Measurements from ENCODE around the gene PCYT2.

Gene PCYT2

DNA sequence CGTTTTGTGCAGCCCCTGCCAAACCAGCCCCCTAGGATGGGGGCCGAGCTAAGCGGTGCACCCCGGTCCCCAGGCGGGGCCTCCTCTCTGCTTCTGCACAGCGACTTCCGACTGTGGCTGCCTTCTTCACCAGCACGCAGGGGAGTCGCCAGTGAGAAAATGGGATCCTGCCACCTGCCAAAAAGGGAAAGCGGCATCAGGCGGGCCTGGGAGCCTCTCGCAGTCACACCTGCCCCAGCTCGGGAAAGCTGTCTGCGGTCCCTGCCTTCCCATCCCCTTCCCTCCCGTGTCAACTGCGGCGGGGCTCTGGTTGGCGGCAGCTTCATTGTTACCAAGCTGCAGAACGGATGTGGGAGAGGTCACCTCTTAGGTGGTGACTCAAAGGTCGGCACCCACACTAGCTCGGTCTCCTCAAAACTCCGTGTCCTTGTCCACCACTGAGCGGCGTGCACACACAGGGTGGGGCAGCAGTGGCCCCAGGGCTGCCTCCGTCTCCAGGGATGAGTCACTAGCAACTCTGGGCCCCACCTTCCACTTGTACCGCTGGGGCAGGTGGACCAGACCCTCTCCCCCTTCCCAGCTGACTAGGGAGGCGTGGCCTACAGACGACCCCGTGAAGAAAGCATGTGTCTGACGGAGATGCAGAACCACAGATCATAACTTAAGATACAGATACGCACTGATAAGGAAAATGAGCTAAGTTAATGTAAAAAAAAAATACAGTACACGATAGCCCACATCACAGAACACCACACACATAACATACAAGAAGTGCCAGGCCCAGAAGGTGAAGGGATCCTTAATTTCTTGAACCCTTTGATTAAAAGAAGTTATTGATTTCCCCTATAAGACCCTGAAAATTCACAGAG is 1.5 kb upstream of the PCYT2 start:
- Histone ChIP-seq H3K4me3 (replicated peaks; ENCODE audit: low read depth, low read length) (no peak overlapping the region), H3K36me3 (ENCODE audit: control insufficient read depth, insufficient read depth, low read length) (peaks cover 33% of the 10 kb centered on the region), H3K27me3 (replicated peaks; ENCODE audit: control insufficient read depth, insufficient read depth, low read length) (no peaks in the 10 kb centered on the region)
- TF ChIP-seq, protein P1, sequence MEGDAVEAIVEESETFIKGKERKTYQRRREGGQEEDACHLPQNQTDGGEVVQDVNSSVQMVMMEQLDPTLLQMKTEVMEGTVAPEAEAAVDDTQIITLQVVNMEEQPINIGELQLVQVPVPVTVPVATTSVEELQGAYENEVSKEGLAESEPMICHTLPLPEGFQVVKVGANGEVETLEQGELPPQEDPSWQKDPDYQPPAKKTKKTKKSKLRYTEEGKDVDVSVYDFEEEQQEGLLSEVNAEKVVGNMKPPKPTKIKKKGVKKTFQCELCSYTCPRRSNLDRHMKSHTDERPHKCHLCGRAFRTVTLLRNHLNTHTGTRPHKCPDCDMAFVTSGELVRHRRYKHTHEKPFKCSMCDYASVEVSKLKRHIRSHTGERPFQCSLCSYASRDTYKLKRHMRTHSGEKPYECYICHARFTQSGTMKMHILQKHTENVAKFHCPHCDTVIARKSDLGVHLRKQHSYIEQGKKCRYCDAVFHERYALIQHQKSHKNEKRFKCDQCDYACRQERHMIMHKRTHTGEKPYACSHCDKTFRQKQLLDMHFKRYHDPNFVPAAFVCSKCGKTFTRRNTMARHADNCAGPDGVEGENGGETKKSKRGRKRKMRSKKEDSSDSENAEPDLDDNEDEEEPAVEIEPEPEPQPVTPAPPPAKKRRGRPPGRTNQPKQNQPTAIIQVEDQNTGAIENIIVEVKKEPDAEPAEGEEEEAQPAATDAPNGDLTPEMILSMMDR (IDR thresholded peaks at IDR 0.05; ENCODE audit: insufficient read depth, low read length, poor library complexity, severe bottlenecking): no peak
- DNase-seq (ENCODE audit: extremely low read depth, insufficient read length): no peak

DNA sequence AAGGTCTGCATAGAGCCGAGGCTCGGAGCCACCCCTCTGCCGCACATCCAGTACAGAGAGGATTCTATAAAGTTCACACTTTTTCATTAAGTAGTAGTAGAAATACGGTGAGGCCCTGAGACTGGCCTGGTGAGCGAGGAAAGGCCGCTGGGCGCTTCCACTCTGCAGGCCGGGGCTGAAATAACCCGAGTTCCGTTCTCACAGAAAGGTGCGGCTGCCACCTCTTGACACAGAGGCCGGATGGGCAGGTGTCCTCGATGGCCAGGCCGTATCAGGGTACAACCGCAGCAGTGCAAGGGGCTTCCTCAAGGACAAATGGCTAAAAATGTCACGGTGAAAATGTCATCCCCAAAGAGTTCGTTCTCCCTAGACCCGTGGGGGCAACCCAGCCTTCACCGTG is 770 bp upstream of the PCYT2 start:
- no peak for DNase-seq (ENCODE audit: extremely low read depth, insufficient read length)
- Histone ChIP-seq H3K27me3 (replicated peaks; ENCODE audit: control insufficient read depth, insufficient read depth, low read length) (no peaks in the 10 kb centered on the region), H3K4me3 (replicated peaks; ENCODE audit: low read depth, low read length) (no peak overlapping the region), H3K36me3 (ENCODE audit: control insufficient read depth, insufficient read depth, low read length) (peaks cover 35% of the 10 kb centered on the region)
- TF ChIP-seq, protein P1 (IDR thresholded peaks at IDR 0.05; ENCODE audit: insufficient read depth, low read length, poor library complexity, severe bottlenecking): no peak

DNA sequence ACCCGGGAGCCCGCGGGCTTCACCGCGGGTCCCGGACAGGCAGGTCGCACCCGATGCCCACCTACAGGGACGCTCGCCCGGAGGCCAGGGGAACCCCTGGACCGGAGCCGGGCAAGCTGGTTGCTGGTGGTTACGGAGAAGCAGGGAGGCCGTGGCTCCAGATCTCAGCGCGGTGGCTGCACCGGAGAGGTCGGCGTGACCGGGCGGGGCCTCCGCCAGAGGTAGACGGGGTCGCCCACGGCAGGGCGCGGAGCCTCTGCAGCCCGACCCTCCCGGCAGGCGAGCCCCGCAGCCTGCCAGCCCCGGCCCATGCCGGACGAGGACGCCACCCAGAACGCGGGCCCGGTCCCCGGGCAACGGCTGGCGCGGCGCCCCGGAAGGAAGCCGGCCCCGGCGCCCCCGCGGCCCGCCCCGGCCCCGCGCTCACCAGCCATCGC is 341 bp downstream of the PCYT2 start:
- DNase-seq (ENCODE audit: extremely low read depth, insufficient read length): no peak
- TF ChIP-seq, protein P1 (IDR thresholded peaks at IDR 0.05; ENCODE audit: insufficient read depth, low read length, poor library complexity, severe bottlenecking): no peak
- H3K4me3 ChIP-seq (replicated peaks; ENCODE audit: low read depth, low read length): peak overlapping the region; percentile 72
- no peaks in the 10 kb centered on the region for H3K27me3 ChIP-seq (replicated peaks; ENCODE audit: control insufficient read depth, insufficient read depth, low read length)
- peaks cover 41% of the 10 kb centered on the region for H3K36me3 ChIP-seq (ENCODE audit: control insufficient read depth, insufficient read depth, low read length)

DNA sequence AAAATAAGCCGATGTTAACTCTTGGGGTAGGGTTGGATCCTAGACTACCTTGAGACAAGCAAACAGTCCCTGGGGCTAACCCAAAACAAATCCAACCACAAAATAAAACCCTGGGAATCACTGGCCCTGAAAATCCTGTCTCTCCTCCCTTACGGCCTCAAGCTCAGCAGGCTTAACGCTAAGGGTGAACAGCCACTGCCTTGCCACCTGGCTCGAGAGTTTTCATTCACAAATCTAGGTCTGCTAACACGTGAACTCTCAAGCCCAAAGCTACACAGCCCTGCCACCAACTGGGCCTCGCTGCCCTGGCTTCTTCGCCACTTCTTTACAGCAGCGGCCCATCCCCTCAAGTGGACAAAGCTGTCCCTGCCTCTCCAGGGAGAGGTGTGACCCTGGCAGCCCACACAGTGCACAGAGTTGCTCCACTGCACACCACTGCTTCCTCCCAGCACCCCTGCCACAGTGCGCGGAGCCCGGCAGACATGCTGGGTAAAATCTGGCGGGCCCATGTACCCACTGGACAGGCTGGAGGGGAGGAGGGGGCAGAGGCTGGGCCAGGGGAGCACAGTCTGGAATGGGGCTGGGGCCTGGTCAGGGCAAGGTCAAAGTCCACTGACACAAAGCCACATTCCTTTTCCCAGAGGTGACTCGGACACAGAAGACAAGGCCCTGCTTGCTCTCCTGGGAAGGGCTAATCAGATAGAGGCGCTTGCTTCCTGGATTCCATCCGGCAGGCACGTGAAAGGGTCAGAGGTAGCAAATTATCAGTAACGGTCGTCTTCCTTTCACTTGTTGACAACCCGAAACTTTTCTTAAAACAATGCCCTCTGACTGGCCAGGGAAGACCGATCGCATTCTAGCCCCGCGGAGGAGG is 996 bp downstream of the PCYT2 start:
- H3K36me3 ChIP-seq (ENCODE audit: control insufficient read depth, insufficient read depth, low read length): peaks cover 40% of the 10 kb centered on the region
- TF ChIP-seq, protein P1 (IDR thresholded peaks at IDR 0.05; ENCODE audit: insufficient read depth, low read length, poor library complexity, severe bottlenecking): no peak
- H3K4me3 ChIP-seq (replicated peaks; ENCODE audit: low read depth, low read length): peak overlapping the region; percentile 72
- H3K27me3 ChIP-seq (replicated peaks; ENCODE audit: control insufficient read depth, insufficient read depth, low read length): no peaks in the 10 kb centered on the region
- DNase-seq (ENCODE audit: extremely low read depth, insufficient read length): no peak

DNA sequence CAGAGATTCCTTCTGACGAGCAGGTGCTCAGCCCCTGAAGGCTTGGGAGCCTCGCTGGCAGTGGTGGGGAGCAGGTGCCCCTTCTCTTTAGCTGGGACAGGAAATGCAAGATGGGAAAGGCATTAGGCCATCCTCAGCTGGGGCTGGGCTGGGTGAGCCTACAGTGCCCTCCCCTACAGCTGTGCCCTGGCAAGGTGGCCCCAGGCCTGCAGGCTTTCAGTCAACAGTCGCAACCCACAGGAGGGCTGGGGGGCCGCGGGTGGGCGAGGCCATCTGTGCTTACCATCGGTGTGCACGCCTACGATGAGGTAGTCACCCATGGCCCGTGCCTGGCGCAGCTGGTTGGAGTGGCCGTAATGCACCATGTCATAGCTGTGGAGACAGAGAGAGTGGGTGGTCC is 2.0 kb downstream of the PCYT2 start:
- DNase-seq (ENCODE audit: extremely low read depth, insufficient read length): no peak
- peaks cover 39% of the 10 kb centered on the region for H3K36me3 ChIP-seq (ENCODE audit: control insufficient read depth, insufficient read depth, low read length)
- TF ChIP-seq, protein P1 (IDR thresholded peaks at IDR 0.05; ENCODE audit: insufficient read depth, low read length, poor library complexity, severe bottlenecking): no peak
- H3K4me3 ChIP-seq (replicated peaks; ENCODE audit: low read depth, low read length): no peak overlapping the region
- no peaks in the 10 kb centered on the region for H3K27me3 ChIP-seq (replicated peaks; ENCODE audit: control insufficient read depth, insufficient read depth, low read length)

All from GM06990 (cell line).